ENCODE measurements around the gene DEFB123.

Gene DEFB123

GRCh38 chr20:31488115-31488514 lies 47.7 kb downstream of the DEFB123 start:
- H3K27ac ChIP-seq (ENCODE audit: low read depth, low read length), result no peak overlapping the region
- no peak overlapping the region for H3K9ac ChIP-seq (ENCODE audit: low read length)
- no peak overlapping the region for H3K4ac ChIP-seq (ENCODE audit: low read depth, low read length)

DNA sequence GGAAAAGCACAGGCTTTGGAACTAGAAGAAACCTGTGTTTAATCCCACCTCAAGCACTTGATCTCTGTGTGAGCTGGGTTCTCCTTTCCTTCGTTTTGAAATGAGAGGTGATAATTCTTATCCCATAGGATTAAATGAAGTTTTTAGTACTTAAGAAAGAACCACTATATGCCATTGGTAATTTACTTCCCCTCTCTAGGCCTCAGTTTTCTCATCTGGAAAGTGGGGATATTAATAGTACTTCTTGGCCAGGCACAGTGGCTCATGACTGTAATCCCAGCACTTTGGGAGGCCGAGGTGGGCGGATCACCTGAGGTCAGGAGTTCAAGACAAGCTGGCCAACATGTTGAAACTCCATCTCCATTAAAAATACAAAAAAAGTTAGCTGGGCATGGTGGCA lies 48.7 kb downstream of the DEFB123 start:
- H2BK120ac ChIP-seq (ENCODE audit: low read depth, low read length), result no peak overlapping the region
- no CpG with 5 or more reads among the region's 3 CpGs for WGBS (ENCODE audit: extremely low coverage, insufficient coverage, low lambda C conversion rate)
- H3K27me3 ChIP-seq (ENCODE audit: insufficient read depth, low read length, poor library complexity), result no peaks in the 10 kb centered on the region
- DNase-seq, result no peak
- no peak overlapping the region for H3K27ac ChIP-seq (ENCODE audit: low read depth, low read length)
- no peak overlapping the region for H3K4me3 ChIP-seq (ENCODE audit: low read length)
- H3K79me2 ChIP-seq (ENCODE audit: control insufficient read depth, insufficient read depth, low read length), result no peaks in the 10 kb centered on the region
- H3K18ac ChIP-seq (ENCODE audit: low read length), result no peak overlapping the region
- no peak overlapping the region for H3K56ac ChIP-seq (ENCODE audit: low read length)
- no peak overlapping the region for H3K9ac ChIP-seq (ENCODE audit: low read length)
- no peak overlapping the region for H3K4me2 ChIP-seq (ENCODE audit: low read length)
- no peaks in the 10 kb centered on the region for H3K79me1 ChIP-seq (ENCODE audit: low read length)
- no peak overlapping the region for H2AK5ac ChIP-seq (ENCODE audit: low read length)
- H3K4me1 ChIP-seq (ENCODE audit: control insufficient read depth, low read depth, low read length), result no peaks in the 10 kb centered on the region
- no peaks in the 10 kb centered on the region for H3K36me3 ChIP-seq (ENCODE audit: control insufficient read depth, insufficient read depth, low read length)
- H4K5ac ChIP-seq (ENCODE audit: low read length), result no peak overlapping the region
- no peak overlapping the region for H2BK15ac ChIP-seq (replicated peaks; ENCODE audit: low read depth)
- H3K4ac ChIP-seq (ENCODE audit: low read depth, low read length), result no peak overlapping the region
- H4K8ac ChIP-seq (ENCODE audit: low read depth, low read length), result no peak overlapping the region
- no peak overlapping the region for H2BK5ac ChIP-seq (ENCODE audit: low read length)
- H3K23ac ChIP-seq (ENCODE audit: low read length), result no peak overlapping the region

More at GRCh38 chr20:31488115-31488514, 47.7 kb downstream of the DEFB123 start:
- no peak overlapping the region for H4K5ac ChIP-seq (ENCODE audit: low read length)
- no peak overlapping the region for H4K8ac ChIP-seq (ENCODE audit: low read depth, low read length)
- no peaks in the 10 kb centered on the region for H3K79me1 ChIP-seq (ENCODE audit: low read length)
- H2BK5ac ChIP-seq (ENCODE audit: low read length), result no peak overlapping the region
- H2BK120ac ChIP-seq (ENCODE audit: low read depth, low read length), result no peak overlapping the region
- no peaks in the 10 kb centered on the region for H3K4me1 ChIP-seq (ENCODE audit: control insufficient read depth, low read depth, low read length)
- H3K23ac ChIP-seq (ENCODE audit: low read length), result no peak overlapping the region
- WGBS (ENCODE audit: extremely low coverage, insufficient coverage, low lambda C conversion rate), result no CpG with 5 or more reads among the region's 2 CpGs
- H3K36me3 ChIP-seq (ENCODE audit: control insufficient read depth, insufficient read depth, low read length), result no peaks in the 10 kb centered on the region
- no peak overlapping the region for H3K18ac ChIP-seq (ENCODE audit: low read length)
- no peak overlapping the region for H2BK15ac ChIP-seq (replicated peaks; ENCODE audit: low read depth)
- no peak overlapping the region for H2AK5ac ChIP-seq (ENCODE audit: low read length)
- H3K4me2 ChIP-seq (ENCODE audit: low read length), result no peak overlapping the region
- H3K4me3 ChIP-seq (ENCODE audit: low read length), result no peak overlapping the region
- no peak for DNase-seq
- no peaks in the 10 kb centered on the region for H3K27me3 ChIP-seq (ENCODE audit: insufficient read depth, low read length, poor library complexity)
- H3K56ac ChIP-seq (ENCODE audit: low read length), result no peak overlapping the region
- H3K79me2 ChIP-seq (ENCODE audit: control insufficient read depth, insufficient read depth, low read length), result no peaks in the 10 kb centered on the region

GRCh38 chr20:31490752-31491151 lies 50.3 kb downstream of the DEFB123 start:
- H3K9ac ChIP-seq (ENCODE audit: low read length), result no peak overlapping the region
- no peaks in the 10 kb centered on the region for H3K4me1 ChIP-seq (ENCODE audit: control insufficient read depth, low read depth, low read length)
- no peak overlapping the region for H3K4me3 ChIP-seq (ENCODE audit: low read length)
- DNase-seq, result no peak
- H3K79me1 ChIP-seq (ENCODE audit: low read length), result no peaks in the 10 kb centered on the region
- H3K79me2 ChIP-seq (ENCODE audit: control insufficient read depth, insufficient read depth, low read length), result no peaks in the 10 kb centered on the region
- no peak overlapping the region for H3K18ac ChIP-seq (ENCODE audit: low read length)
- no peak overlapping the region for H4K5ac ChIP-seq (ENCODE audit: low read length)
- H3K36me3 ChIP-seq (ENCODE audit: control insufficient read depth, insufficient read depth, low read length), result no peaks in the 10 kb centered on the region
- H2BK120ac ChIP-seq (ENCODE audit: low read depth, low read length), result no peak overlapping the region
- H4K8ac ChIP-seq (ENCODE audit: low read depth, low read length), result no peak overlapping the region
- no CpG with 5 or more reads among the region's 3 CpGs for WGBS (ENCODE audit: extremely low coverage, insufficient coverage, low lambda C conversion rate)
- H3K27me3 ChIP-seq (ENCODE audit: insufficient read depth, low read length, poor library complexity), result no peaks in the 10 kb centered on the region
- no peak overlapping the region for H2AK5ac ChIP-seq (ENCODE audit: low read length)
- no peak overlapping the region for H3K4me2 ChIP-seq (ENCODE audit: low read length)
- no peak overlapping the region for H3K56ac ChIP-seq (ENCODE audit: low read length)
- H2BK15ac ChIP-seq (replicated peaks; ENCODE audit: low read depth), result no peak overlapping the region
- H3K4ac ChIP-seq (ENCODE audit: low read depth, low read length), result no peak overlapping the region
- no peak overlapping the region for H2BK5ac ChIP-seq (ENCODE audit: low read length)
- H3K27ac ChIP-seq (ENCODE audit: low read depth, low read length), result no peak overlapping the region
- H3K23ac ChIP-seq (ENCODE audit: low read length), result no peak overlapping the region

GRCh38 chr20:31494131-31494530 lies 53.7 kb downstream of the DEFB123 start:
- no peaks in the 10 kb centered on the region for H3K79me2 ChIP-seq (ENCODE audit: control insufficient read depth, insufficient read depth, low read length)
- peak; percentile 50 for DNase-seq
- no CpG with 5 or more reads among the region's 2 CpGs for WGBS (ENCODE audit: extremely low coverage, insufficient coverage, low lambda C conversion rate)
- no peak overlapping the region for H3K4me2 ChIP-seq (ENCODE audit: low read length)
- no peaks in the 10 kb centered on the region for H3K79me1 ChIP-seq (ENCODE audit: low read length)
- H2BK15ac ChIP-seq (replicated peaks; ENCODE audit: low read depth), result no peak overlapping the region
- no peaks in the 10 kb centered on the region for H3K36me3 ChIP-seq (ENCODE audit: control insufficient read depth, insufficient read depth, low read length)
- H3K56ac ChIP-seq (ENCODE audit: low read length), result no peak overlapping the region
- no peak overlapping the region for H2BK5ac ChIP-seq (ENCODE audit: low read length)
- no peak overlapping the region for H3K27ac ChIP-seq (ENCODE audit: low read depth, low read length)
- no peaks in the 10 kb centered on the region for H3K27me3 ChIP-seq (ENCODE audit: insufficient read depth, low read length, poor library complexity)
- H2BK120ac ChIP-seq (ENCODE audit: low read depth, low read length), result no peak overlapping the region
- no peak overlapping the region for H3K4ac ChIP-seq (ENCODE audit: low read depth, low read length)
- H2AK5ac ChIP-seq (ENCODE audit: low read length), result no peak overlapping the region
- no peak overlapping the region for H4K8ac ChIP-seq (ENCODE audit: low read depth, low read length)
- H3K4me3 ChIP-seq (ENCODE audit: low read length), result no peak overlapping the region
- H3K9ac ChIP-seq (ENCODE audit: low read length), result no peak overlapping the region
- H4K5ac ChIP-seq (ENCODE audit: low read length), result no peak overlapping the region
- no peaks in the 10 kb centered on the region for H3K4me1 ChIP-seq (ENCODE audit: control insufficient read depth, low read depth, low read length)
- no peak overlapping the region for H3K18ac ChIP-seq (ENCODE audit: low read length)
- H3K23ac ChIP-seq (ENCODE audit: low read length), result no peak overlapping the region

DNA sequence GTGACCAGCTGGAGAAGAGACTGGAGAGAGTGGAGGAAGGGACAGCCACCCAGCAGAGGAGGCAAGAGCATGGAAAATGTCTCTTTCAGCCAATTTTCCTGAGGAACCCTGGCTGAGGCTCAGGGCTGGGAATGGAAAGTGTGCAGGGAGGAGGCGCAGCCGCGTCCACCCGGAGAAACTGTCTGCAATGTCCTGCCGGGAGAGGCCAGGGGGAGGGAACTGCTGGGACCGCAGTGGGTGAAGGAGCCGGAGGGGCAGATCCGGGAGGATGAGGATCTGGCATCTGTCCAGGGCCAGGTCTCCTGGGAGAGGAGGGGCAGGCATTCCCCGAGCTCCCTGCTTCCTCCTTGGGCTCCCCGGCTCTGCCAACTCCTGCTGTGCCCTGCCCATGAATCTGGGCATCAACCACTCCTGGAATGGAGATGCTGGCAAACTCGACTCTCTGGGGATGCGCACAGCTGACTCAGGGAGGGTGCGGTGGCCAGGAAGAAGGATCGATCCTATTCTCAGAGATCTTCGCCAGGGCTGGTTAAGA lies 56.4 kb downstream of the DEFB123 start:
- Histone ChIP-seq H3K18ac (ENCODE audit: low read length) (no peak overlapping the region), H4K8ac (ENCODE audit: low read depth, low read length) (no peak overlapping the region), H3K4me3 (ENCODE audit: low read length) (no peak overlapping the region), H3K79me1 (ENCODE audit: low read length) (no peaks in the 10 kb centered on the region), H3K4me1 (ENCODE audit: control insufficient read depth, low read depth, low read length) (no peaks in the 10 kb centered on the region), H3K4me2 (ENCODE audit: low read length) (no peak overlapping the region), H2AK5ac (ENCODE audit: low read length) (no peak overlapping the region), H3K4ac (ENCODE audit: low read depth, low read length) (no peak overlapping the region), H3K23ac (ENCODE audit: low read length) (no peak overlapping the region), H3K9ac (ENCODE audit: low read length) (no peak overlapping the region), H3K36me3 (ENCODE audit: control insufficient read depth, insufficient read depth, low read length) (no peaks in the 10 kb centered on the region), H3K27me3 (ENCODE audit: insufficient read depth, low read length, poor library complexity) (no peaks in the 10 kb centered on the region), H2BK5ac (ENCODE audit: low read length) (no peak overlapping the region), H2BK15ac (replicated peaks; ENCODE audit: low read depth) (no peak overlapping the region), H4K5ac (ENCODE audit: low read length) (no peak overlapping the region), H3K56ac (ENCODE audit: low read length) (no peak overlapping the region), H3K27ac (ENCODE audit: low read depth, low read length) (no peak overlapping the region), H3K79me2 (ENCODE audit: control insufficient read depth, insufficient read depth, low read length) (no peaks in the 10 kb centered on the region), H2BK120ac (ENCODE audit: low read depth, low read length) (no peak overlapping the region)
- no peak for DNase-seq
- WGBS (ENCODE audit: extremely low coverage, insufficient coverage, low lambda C conversion rate), result no CpG with 5 or more reads among the region's 15 CpGs

- H3K27ac ChIP-seq (ENCODE audit: low read depth, low read length), result no peak overlapping the region
- no peak overlapping the region for H2BK15ac ChIP-seq (replicated peaks; ENCODE audit: low read depth)
- H3K27me3 ChIP-seq (ENCODE audit: insufficient read depth, low read length, poor library complexity), result no peaks in the 10 kb centered on the region
- H3K79me2 ChIP-seq (ENCODE audit: control insufficient read depth, insufficient read depth, low read length), result no peaks in the 10 kb centered on the region
- no peaks in the 10 kb centered on the region for H3K79me1 ChIP-seq (ENCODE audit: low read length)
- no peaks in the 10 kb centered on the region for H3K4me1 ChIP-seq (ENCODE audit: control insufficient read depth, low read depth, low read length)
- H3K4ac ChIP-seq (ENCODE audit: low read depth, low read length), result no peak overlapping the region
- no peak overlapping the region for H3K4me2 ChIP-seq (ENCODE audit: low read length)
- H3K9ac ChIP-seq (ENCODE audit: low read length), result no peak overlapping the region
- no peaks in the 10 kb centered on the region for H3K36me3 ChIP-seq (ENCODE audit: control insufficient read depth, insufficient read depth, low read length)
- DNase-seq, result peak; percentile 30
- H2BK120ac ChIP-seq (ENCODE audit: low read depth, low read length), result no peak overlapping the region
- no peak overlapping the region for H3K4me3 ChIP-seq (ENCODE audit: low read length)
- WGBS (ENCODE audit: extremely low coverage, insufficient coverage, low lambda C conversion rate), result no CpG with 5 or more reads among the region's 6 CpGs
- H2AK5ac ChIP-seq (ENCODE audit: low read length), result no peak overlapping the region
- H3K18ac ChIP-seq (ENCODE audit: low read length), result no peak overlapping the region
- H2BK5ac ChIP-seq (ENCODE audit: low read length), result no peak overlapping the region
- H3K23ac ChIP-seq (ENCODE audit: low read length), result no peak overlapping the region
- H4K8ac ChIP-seq (ENCODE audit: low read depth, low read length), result no peak overlapping the region
- H3K56ac ChIP-seq (ENCODE audit: low read length), result no peak overlapping the region
- H4K5ac ChIP-seq (ENCODE audit: low read length), result no peak overlapping the region
These were observed 57.6 kb downstream of the DEFB123 start for GRCh38 chr20:31497838-31498540.

All from mesendoderm (in vitro differentiated cells).